Activated CD8-positive, alpha-beta memory T cell treated with anti-CD3 and anti-CD28 coated beads for 36 hours (primary cell): ENCODE data around the gene CNDP1. TPM values are rescaled to one million over a fixed set of nuclear protein-coding genes. Genes with fewer than 3 reads are reported as not detected.
"Not testable (repeated sequence)": the region's sequence is repeated elsewhere in the genome, so short reads cannot be mapped to it uniquely, and the experiment has no call there.

Experiments
- CTCF ChIA-PET: fragments of 350-600 bp; sonication (Branson Sonifier 250); formaldehyde crosslinking; loops from one replicate; lab custom pipeline; 2021; ENCODE audit warnings: antibody characterized with exemption; lab: Charles Lee
- POLR2A ChIA-PET: fragments of 350-600 bp; sonication (Branson Sonifier 250); formaldehyde crosslinking; loops from one replicate; lab custom pipeline; 2021; ENCODE audit warnings: antibody characterized with exemption; lab: Charles Lee
- total RNA-seq, 2 experiments: library from RNA; stranded (reverse); gene quantifications; one replicate each; pipeline ENCODE4 v1.2.3, GENCODE V29; 2021

Gene CNDP1
- total RNA-seq, 2 experiments from 2014 or later = not detected

- POLR2A ChIA-PET = not testable (repeated sequence)
- CTCF ChIA-PET = interaction anchor here (0.6 kb wide), 1 partner anchor 100 kb away, joined by 3 read pairs; no protein-coding TSS in a partner anchor
Observed at GRCh38 chr18:74565164-74565563, 30.9 kb downstream of the CNDP1 start.

- CTCF ChIA-PET, POLR2A ChIA-PET: not testable (repeated sequence)
Observed at GRCh38 chr18:74565993-74566392, 31.7 kb downstream of the CNDP1 start.

GRCh38 chr18:74567822-74568221 is 33.5 kb downstream of the CNDP1 start:
- CTCF ChIA-PET = interaction anchor here (1.2 kb wide), 1 partner anchor 16 kb away, joined by 4 read pairs; no protein-coding TSS in a partner anchor
- POLR2A ChIA-PET = no interaction called here

- ChIA-PET POLR2A (no interaction called here), CTCF (no interaction called here)
Observed at GRCh38 chr18:74569401-74569800, 35.1 kb downstream of the CNDP1 start.

GRCh38 chr18:74570266-74570665 is 36.0 kb downstream of the CNDP1 start:
- ChIA-PET CTCF (no interaction called here), POLR2A (no interaction called here)

GRCh38 chr18:74571895-74572680 is 37.8 kb downstream of the CNDP1 start:
- ChIA-PET POLR2A (no interaction called here), CTCF (no interaction called here)

- CTCF ChIA-PET = interaction anchor here (0.8 kb wide), 1 partner anchor 47 kb away, joined by 3 read pairs; no protein-coding TSS in a partner anchor
- POLR2A ChIA-PET = no interaction called here
Observed at GRCh38 chr18:74573053-74573452, 38.8 kb downstream of the CNDP1 start.

- CTCF ChIA-PET = no interaction called here
- POLR2A ChIA-PET = no interaction called here
Observed at GRCh38 chr18:74574916-74575315, 40.6 kb downstream of the CNDP1 start.

- ChIA-PET CTCF (no interaction called here), POLR2A (no interaction called here)
Observed at GRCh38 chr18:74577019-74577418, 42.7 kb downstream of the CNDP1 start.

- CTCF ChIA-PET = no interaction called here
- POLR2A ChIA-PET = no interaction called here
Observed at GRCh38 chr18:74579496-74580065, 45.3 kb downstream of the CNDP1 start.

- CTCF ChIA-PET = no interaction called here
- POLR2A ChIA-PET = no interaction called here
Observed at GRCh38 chr18:74582642-74583041, 48.3 kb downstream of the CNDP1 start.

- ChIA-PET CTCF (no interaction called here), POLR2A (no interaction called here)
Observed at GRCh38 chr18:74587441-74587840, 53.1 kb downstream of the CNDP1 start.

- ChIA-PET CTCF (no interaction called here), POLR2A (no interaction called here)
Observed at GRCh38 chr18:74589021-74589420, 54.7 kb downstream of the CNDP1 start.

- CTCF ChIA-PET = no interaction called here
Observed at GRCh38 chr18:74589811-74590210, 55.5 kb downstream of the CNDP1 start.

GRCh38 chr18:74590671-74591070 is 56.4 kb downstream of the CNDP1 start:
- ChIA-PET CTCF (no interaction called here), POLR2A (no interaction called here)

More at GRCh38 chr18:74589811-74590210, 55.5 kb downstream of the CNDP1 start:
- POLR2A ChIA-PET = no interaction called here

- ChIA-PET CTCF (no interaction called here), POLR2A (no interaction called here)
Observed at GRCh38 chr18:74595431-74595830, 61.1 kb downstream of the CNDP1 start.

GRCh38 chr18:74597034-74597661 is 62.8 kb downstream of the CNDP1 start:
- CTCF ChIA-PET = interaction anchor here (1.7 kb wide), 1 partner anchor 99 kb away, joined by 3 read pairs; no protein-coding TSS in a partner anchor
- POLR2A ChIA-PET = interaction anchor here (1.0 kb wide), 1 partner anchor 613 kb away, joined by 5 read pairs; the partner anchor contains the start of gene TSHZ1

- CTCF ChIA-PET = interaction anchor here (1.7 kb wide), 1 partner anchor 99 kb away, joined by 3 read pairs; no protein-coding TSS in a partner anchor
- POLR2A ChIA-PET = interaction anchor here (1.5 kb wide), 1 partner anchor 102 kb away, joined by 9 read pairs; the partner anchor contains the start of gene CNDP2
Observed at GRCh38 chr18:74597662-74598349, 63.5 kb downstream of the CNDP1 start, which contains the start of gene ZNF407. ZNF407 (plus strand) TSS chr18:74597870; CDS start chr18:74631020, 33,150 bp downstream.

- CTCF ChIA-PET = interaction anchor here (1.2 to 1.7 kb wide), 2 partner anchors 11 to 100 kb away, joined by 3 read pairs; no protein-coding TSS in a partner anchor
- POLR2A ChIA-PET = interaction anchor here (1.5 kb wide), 1 partner anchor 103 kb away, joined by 9 read pairs; the partner anchor contains the start of gene CNDP2
Observed at GRCh38 chr18:74598350-74599001, 64.2 kb downstream of the CNDP1 start.
